SK-N-MC (cell line): Measurements from ENCODE around the gene PHC2.

Experiments used
- EZH2 ChIP-seq: fragments of 200-600 bp; sonication (generic); IDR thresholded peaks from one replicate; pipeline ENCODE4 v1.6.1; 2017; ENCODE audit warnings: antibody characterized with exemption
- POLR2AphosphoS5 ChIP-seq: IDR thresholded peaks from 2 replicates; pipeline ENCODE4 v1.6.1; 2012; ENCODE audit warnings: mild to moderate bottlenecking, low read depth, low read length, borderline replicate concordance

GRCh38 chr1:33466159-33466558 lies 35.3 kb upstream of the PHC2 start:
- no peak for TF ChIP-seq POLR2AphosphoS5
- TF ChIP-seq EZH2: no peak
